Measurements from ENCODE around the gene TBC1D10A.

The TBC1D10A gene

DNA sequence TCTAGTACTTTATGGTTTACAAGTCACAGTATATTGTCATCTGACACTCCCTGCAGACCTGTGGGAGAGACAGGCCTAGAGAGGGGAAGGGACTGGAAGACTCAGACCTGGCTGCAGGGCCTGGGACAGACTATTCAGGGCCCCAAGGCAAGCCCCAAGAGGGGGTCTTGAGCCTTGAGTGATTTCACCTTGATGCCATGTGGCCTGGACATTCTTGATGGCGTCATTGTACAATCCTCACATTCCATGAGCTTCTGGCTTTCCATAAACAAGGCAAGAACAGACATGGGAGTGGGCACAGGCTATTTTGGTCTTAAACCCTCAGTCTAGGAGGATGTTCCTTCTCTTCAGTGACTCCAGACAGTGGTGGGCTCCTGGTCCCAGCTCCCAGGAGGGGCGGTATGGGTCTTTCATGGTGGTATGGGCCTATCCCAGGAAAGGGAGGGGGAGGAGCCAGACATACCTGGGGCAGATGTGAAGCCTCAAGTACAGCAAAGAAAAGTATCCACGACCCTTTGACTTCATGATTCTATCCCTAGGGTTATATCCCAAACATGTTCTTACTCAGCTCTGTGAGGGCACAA is 1.8 kb upstream of the TBC1D10A start:
- Histone ChIP-seq H3K4me3 (replicated peaks; ENCODE audit: insufficient read depth, low read length) (no peak overlapping the region), H3K27ac (replicated peaks) (no peak overlapping the region), H3K27me3 (ENCODE audit: insufficient read depth, poor library complexity, severe bottlenecking) (no peaks in the 10 kb centered on the region)
- TF ChIP-seq GABPA (IDR thresholded peaks at IDR 0.05; ENCODE audit: low read depth) (no peak), POLR2AphosphoS5 (IDR thresholded peaks at IDR 0.05; ENCODE audit: low read depth) (no peak), SPI1 (IDR thresholded peaks at IDR 0.05; ENCODE audit: borderline replicate concordance, low read depth) (no peak)
- TF ChIP-seq, protein P1, sequence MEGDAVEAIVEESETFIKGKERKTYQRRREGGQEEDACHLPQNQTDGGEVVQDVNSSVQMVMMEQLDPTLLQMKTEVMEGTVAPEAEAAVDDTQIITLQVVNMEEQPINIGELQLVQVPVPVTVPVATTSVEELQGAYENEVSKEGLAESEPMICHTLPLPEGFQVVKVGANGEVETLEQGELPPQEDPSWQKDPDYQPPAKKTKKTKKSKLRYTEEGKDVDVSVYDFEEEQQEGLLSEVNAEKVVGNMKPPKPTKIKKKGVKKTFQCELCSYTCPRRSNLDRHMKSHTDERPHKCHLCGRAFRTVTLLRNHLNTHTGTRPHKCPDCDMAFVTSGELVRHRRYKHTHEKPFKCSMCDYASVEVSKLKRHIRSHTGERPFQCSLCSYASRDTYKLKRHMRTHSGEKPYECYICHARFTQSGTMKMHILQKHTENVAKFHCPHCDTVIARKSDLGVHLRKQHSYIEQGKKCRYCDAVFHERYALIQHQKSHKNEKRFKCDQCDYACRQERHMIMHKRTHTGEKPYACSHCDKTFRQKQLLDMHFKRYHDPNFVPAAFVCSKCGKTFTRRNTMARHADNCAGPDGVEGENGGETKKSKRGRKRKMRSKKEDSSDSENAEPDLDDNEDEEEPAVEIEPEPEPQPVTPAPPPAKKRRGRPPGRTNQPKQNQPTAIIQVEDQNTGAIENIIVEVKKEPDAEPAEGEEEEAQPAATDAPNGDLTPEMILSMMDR (IDR thresholded peaks at IDR 0.05; ENCODE audit: insufficient read depth, low read length): no peak
- TF ChIP-seq, protein P2, sequence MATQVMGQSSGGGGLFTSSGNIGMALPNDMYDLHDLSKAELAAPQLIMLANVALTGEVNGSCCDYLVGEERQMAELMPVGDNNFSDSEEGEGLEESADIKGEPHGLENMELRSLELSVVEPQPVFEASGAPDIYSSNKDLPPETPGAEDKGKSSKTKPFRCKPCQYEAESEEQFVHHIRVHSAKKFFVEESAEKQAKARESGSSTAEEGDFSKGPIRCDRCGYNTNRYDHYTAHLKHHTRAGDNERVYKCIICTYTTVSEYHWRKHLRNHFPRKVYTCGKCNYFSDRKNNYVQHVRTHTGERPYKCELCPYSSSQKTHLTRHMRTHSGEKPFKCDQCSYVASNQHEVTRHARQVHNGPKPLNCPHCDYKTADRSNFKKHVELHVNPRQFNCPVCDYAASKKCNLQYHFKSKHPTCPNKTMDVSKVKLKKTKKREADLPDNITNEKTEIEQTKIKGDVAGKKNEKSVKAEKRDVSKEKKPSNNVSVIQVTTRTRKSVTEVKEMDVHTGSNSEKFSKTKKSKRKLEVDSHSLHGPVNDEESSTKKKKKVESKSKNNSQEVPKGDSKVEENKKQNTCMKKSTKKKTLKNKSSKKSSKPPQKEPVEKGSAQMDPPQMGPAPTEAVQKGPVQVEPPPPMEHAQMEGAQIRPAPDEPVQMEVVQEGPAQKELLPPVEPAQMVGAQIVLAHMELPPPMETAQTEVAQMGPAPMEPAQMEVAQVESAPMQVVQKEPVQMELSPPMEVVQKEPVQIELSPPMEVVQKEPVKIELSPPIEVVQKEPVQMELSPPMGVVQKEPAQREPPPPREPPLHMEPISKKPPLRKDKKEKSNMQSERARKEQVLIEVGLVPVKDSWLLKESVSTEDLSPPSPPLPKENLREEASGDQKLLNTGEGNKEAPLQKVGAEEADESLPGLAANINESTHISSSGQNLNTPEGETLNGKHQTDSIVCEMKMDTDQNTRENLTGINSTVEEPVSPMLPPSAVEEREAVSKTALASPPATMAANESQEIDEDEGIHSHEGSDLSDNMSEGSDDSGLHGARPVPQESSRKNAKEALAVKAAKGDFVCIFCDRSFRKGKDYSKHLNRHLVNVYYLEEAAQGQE (IDR thresholded peaks at IDR 0.05; ENCODE audit: insufficient replicate concordance, low read depth): no peak
- no peak for DNase-seq (ENCODE audit: low read depth in 1 of 2, low spot score in 1 of 2)

DNA sequence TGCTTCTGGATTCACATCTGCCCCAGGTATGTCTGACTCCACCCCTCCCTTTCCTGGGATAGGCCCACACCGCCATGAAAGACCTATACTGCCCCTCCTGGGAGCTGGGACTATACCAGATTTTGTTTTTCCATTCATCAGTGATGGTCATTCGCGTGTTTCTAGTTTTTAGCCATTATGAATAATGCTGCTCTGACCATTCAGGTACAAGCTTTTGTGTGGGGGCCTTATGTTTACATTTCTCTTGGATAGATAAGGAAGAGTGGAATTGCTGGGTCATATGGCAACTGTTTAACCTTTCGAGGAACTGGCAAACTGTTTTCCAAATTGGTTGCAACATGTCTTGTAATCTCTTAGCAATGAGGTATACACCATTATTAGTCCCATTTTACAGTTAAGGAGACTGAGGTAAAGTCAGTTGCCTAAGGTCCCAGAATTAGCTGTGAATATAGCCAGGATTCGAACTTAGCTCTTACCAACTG is 1.2 kb upstream of the TBC1D10A start:
- Histone ChIP-seq H3K4me3 (replicated peaks; ENCODE audit: insufficient read depth, low read length) (no peak overlapping the region), H3K27me3 (ENCODE audit: insufficient read depth, poor library complexity, severe bottlenecking) (no peaks in the 10 kb centered on the region), H3K27ac (replicated peaks) (no peak overlapping the region)
- no peak for DNase-seq (ENCODE audit: low read depth in 1 of 2, low spot score in 1 of 2)
- no peak for TF ChIP-seq POLR2AphosphoS5 (IDR thresholded peaks at IDR 0.05; ENCODE audit: low read depth)
- no peak for TF ChIP-seq SPI1 (IDR thresholded peaks at IDR 0.05; ENCODE audit: borderline replicate concordance, low read depth)
- TF ChIP-seq GABPA (IDR thresholded peaks at IDR 0.05; ENCODE audit: low read depth): no peak
- TF ChIP-seq, protein P2 (IDR thresholded peaks at IDR 0.05; ENCODE audit: insufficient replicate concordance, low read depth): no peak
- TF ChIP-seq, protein P1 (IDR thresholded peaks at IDR 0.05; ENCODE audit: insufficient read depth, low read length): no peak

DNA sequence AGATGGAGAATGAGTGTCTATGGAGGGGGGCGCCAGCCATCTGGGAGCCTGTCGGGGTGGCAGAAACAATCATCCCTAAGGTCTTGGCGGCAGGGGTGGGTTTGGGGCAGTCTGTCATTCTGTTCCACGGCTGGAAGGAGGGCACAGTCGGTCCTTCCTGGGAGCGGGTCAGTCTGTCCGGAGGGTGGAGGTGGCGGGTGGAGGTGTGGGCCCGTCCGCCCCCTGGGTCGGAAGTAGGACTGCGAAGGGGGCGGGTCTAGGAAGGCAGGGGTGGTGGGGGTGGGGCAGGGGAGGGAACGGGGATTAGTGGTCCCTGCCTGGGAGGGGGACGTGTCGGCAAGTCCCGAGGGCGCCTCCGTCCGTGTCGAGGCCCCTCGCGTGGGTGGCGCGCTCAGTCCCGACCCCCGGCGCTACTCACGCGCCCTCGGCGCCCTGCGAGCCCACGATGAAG is 461 bp downstream of the TBC1D10A start:
- peak in 1 of 2 experiments; percentile 18 for DNase-seq (ENCODE audit: low read depth in 1 of 2, low spot score in 1 of 2)
- Histone ChIP-seq H3K27ac (replicated peaks) (peak overlapping the region; percentile 60), H3K4me3 (replicated peaks; ENCODE audit: insufficient read depth, low read length) (peak overlapping the region; percentile 83), H3K27me3 (ENCODE audit: insufficient read depth, poor library complexity, severe bottlenecking) (no peaks in the 10 kb centered on the region)
- TF ChIP-seq POLR2AphosphoS5 (IDR thresholded peaks at IDR 0.05; ENCODE audit: low read depth): no peak

DNA sequence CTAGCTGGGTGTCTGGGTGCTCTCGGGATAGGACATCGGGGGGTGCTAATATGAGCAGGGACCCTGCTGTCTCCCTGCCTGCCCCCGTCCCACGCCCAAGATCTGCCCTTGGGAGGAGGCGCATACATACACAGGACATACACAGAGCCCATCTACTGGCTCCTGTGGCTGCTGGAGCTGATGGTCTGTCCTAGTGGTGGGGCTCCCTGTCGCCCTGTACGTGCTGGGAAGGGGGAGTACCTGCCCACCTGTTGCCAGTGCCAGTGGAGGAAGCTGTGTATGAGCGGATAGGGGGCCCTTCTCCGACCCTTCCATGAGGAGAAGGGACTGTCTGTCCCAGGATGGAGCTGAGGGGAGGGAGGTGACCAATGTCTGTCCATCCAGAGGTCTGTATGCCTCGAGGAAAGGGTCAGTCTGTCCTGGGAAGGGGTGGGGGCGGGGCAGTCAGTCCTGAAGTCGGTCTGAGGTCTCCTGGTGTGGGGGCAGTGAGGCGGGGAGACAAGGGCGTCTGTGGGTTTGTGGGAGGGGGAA is 952 bp downstream of the TBC1D10A start:
- no peaks in the 10 kb centered on the region for H3K27me3 ChIP-seq (ENCODE audit: insufficient read depth, poor library complexity, severe bottlenecking)
- TF ChIP-seq, protein P2 (IDR thresholded peaks at IDR 0.05; ENCODE audit: insufficient replicate concordance, low read depth): no peak
- TF ChIP-seq, protein P1 (IDR thresholded peaks at IDR 0.05; ENCODE audit: insufficient read depth, low read length): no peak
- TF ChIP-seq POLR2AphosphoS5 (IDR thresholded peaks at IDR 0.05; ENCODE audit: low read depth) (no peak), SPI1 (IDR thresholded peaks at IDR 0.05; ENCODE audit: borderline replicate concordance, low read depth) (no peak), GABPA (IDR thresholded peaks at IDR 0.05; ENCODE audit: low read depth) (no peak)
- DNase-seq (ENCODE audit: low read depth in 1 of 2, low spot score in 1 of 2): no peak
- no peak overlapping the region for H3K27ac ChIP-seq (replicated peaks)
- H3K4me3 ChIP-seq (replicated peaks; ENCODE audit: insufficient read depth, low read length): peak overlapping the region; percentile 83
